OCI-LY7 (cell line): ENCODE results near the gene KDM2B. TPM values are rescaled to one million over a fixed set of nuclear protein-coding genes. Genes with fewer than 3 reads are reported as not detected.

Source experiments
- BruUV-seq: library from RNA; stranded (reverse); fragments of 400-500 nt; replicated peaks from 2 replicates; lab custom pipeline; 2021; lab: Mats Ljungman, UMichigan
- CTCF ChIA-PET: fragments of 300-600 bp; sonication (Branson Sonifier 250); formaldehyde crosslinking; loops from one replicate; lab custom pipeline; 2022; ENCODE audit warnings: antibody characterized with exemption; ENCODE audit not compliant: unreplicated experiment; lab: Charles Lee
- POLR2A ChIA-PET: fragments of 300-600 bp; sonication (Branson Sonifier 250); formaldehyde crosslinking; loops from one replicate; lab custom pipeline; 2022; ENCODE audit warnings: antibody characterized with exemption; lab: Charles Lee
- DNase-seq: peaks from one replicate; pipeline ENCODE4 v3.0.0-alpha.2; 2015; ENCODE audit warnings: low spot score
- H2AFZ ChIP-seq: fragments of 200-600 bp; sonication (generic), shearing (Covaris generic); 2 replicates; pipeline ENCODE4 v1.6.1; 2014; ENCODE audit warnings: mild to moderate bottlenecking, antibody characterized with exemption, low read length, moderate library complexity
- H3K27ac ChIP-seq: fragments of 200-600 bp; sonication (generic); 2 replicates; pipeline ENCODE4 v1.5.1; 2014; ENCODE audit warnings: mixed run types, low read depth, mild to moderate bottlenecking, moderate library complexity, low read length, inconsistent platforms; ENCODE audit not compliant: poor library complexity, severe bottlenecking
- H3K36me3 ChIP-seq: fragments of 200-600 bp; sonication (generic); 2 replicates; pipeline ENCODE4 v1.6.1; 2014; ENCODE audit warnings: mild to moderate bottlenecking, antibody characterized with exemption, low read length, moderate library complexity, mixed read lengths; ENCODE audit not compliant: insufficient read depth
- H3K4me1 ChIP-seq: fragments of 200-600 bp; sonication (generic); 2 replicates; pipeline ENCODE4 v1.5.1; 2014; ENCODE audit warnings: mild to moderate bottlenecking, low read length; ENCODE audit not compliant: insufficient read depth, poor library complexity, severe bottlenecking
- H3K4me2 ChIP-seq: fragments of 200-600 bp; sonication (generic); 2 replicates; pipeline ENCODE4 v1.6.1; 2014; ENCODE audit warnings: mild to moderate bottlenecking, low read length
- H3K4me3 ChIP-seq: fragments of 200-600 bp; sonication (generic); 2 replicates; pipeline ENCODE4 v1.5.1; 2014; ENCODE audit warnings: mild to moderate bottlenecking, low read depth, low read length; ENCODE audit not compliant: poor library complexity, severe bottlenecking
- H3K79me2 ChIP-seq: fragments of 200-600 bp; sonication (generic); 2 replicates; pipeline ENCODE4 v1.6.1; 2016; ENCODE audit warnings: low read depth, mild to moderate bottlenecking, low read length, moderate library complexity, mixed read lengths; ENCODE audit not compliant: insufficient read depth
- H3K9me2 ChIP-seq: fragments of 200-600 bp; sonication (generic); 2 replicates; pipeline ENCODE4 v1.6.1; 2016; ENCODE audit warnings: mild to moderate bottlenecking, low read length, mixed read lengths; ENCODE audit not compliant: insufficient read depth
- H3K9me3 ChIP-seq: fragments of 200-600 bp; sonication (generic); 2 replicates; pipeline ENCODE4 v1.6.1; 2014; ENCODE audit warnings: mild to moderate bottlenecking, mixed run types, low read length, mixed read lengths
- H4K20me1 ChIP-seq: fragments of 200-600 bp; sonication (generic); 2 replicates; pipeline ENCODE4 v1.6.1; 2014; ENCODE audit warnings: mild to moderate bottlenecking, antibody characterized with exemption, low read length, moderate library complexity, mixed read lengths; ENCODE audit not compliant: insufficient read depth
- CTCF ChIP-seq: fragments of 200-600 bp; sonication (generic); conservative IDR thresholded peaks from 2 replicates; pipeline ENCODE4 v1.5.1; 2014; ENCODE audit warnings: mild to moderate bottlenecking, antibody characterized with exemption, low read length, moderate library complexity, mixed read lengths
- EZH2phosphoT487 ChIP-seq: fragments of 200-600 bp; sonication (generic); IDR thresholded peaks from 2 replicates; pipeline ENCODE4 v1.6.1; 2018; ENCODE audit warnings: low read depth, borderline replicate concordance, mild to moderate bottlenecking, mixed run types, antibody characterized with exemption, low read length, moderate library complexity, mixed read lengths
- intact Hi-C: fragments of 100-400 bp; cut with micrococcal nuclease; formaldehyde crosslinking; loops from one replicate; pipeline ENCODE4 v1.10.0; 2022; ENCODE audit not compliant: unreplicated experiment
- total RNA-seq, 2 experiments: library from RNA; depleted of rRNA in 1 of 2; stranded (reverse); fragments of >200 nt in 1 of 2; shearing (Covaris generic) in 1 of 2; gene quantifications; 2 replicates each; pipeline ENCODE4 v1.2.3, GENCODE V29; 2014 to 2022

KDM2B gene
- total RNA-seq, 2 experiments from 2014 or later: 78.5 to 88.0 TPM

- Histone ChIP-seq H4K20me1 (no peaks in the 10 kb centered on the region), H3K79me2 (no peaks in the 10 kb centered on the region), H3K4me2 (no peak overlapping the region), H3K36me3 (peaks cover 47% of the 10 kb centered on the region), H2AFZ (no peak overlapping the region), H3K9me3 (no peaks in the 10 kb centered on the region), H3K27ac (no peak overlapping the region), H3K4me3 (no peak overlapping the region), H3K4me1 (peaks cover 35% of the 10 kb centered on the region), H3K9me2 (no peaks in the 10 kb centered on the region)
- no TSS peak for BruUV-seq
- ChIA-PET POLR2A (no interaction called here), CTCF (no interaction called here)
- no peak for DNase-seq
- intact Hi-C loops: no loop called here
- TF ChIP-seq EZH2phosphoT487 (no peak), CTCF (no peak)
Observed at GRCh38 chr12:121519227-121519626, 61.6 kb downstream of the KDM2B start.

- ChIA-PET POLR2A (no interaction called here), CTCF (no interaction called here)
- Histone ChIP-seq H3K27ac (no peak overlapping the region), H3K36me3 (peaks cover 47% of the 10 kb centered on the region), H2AFZ (no peak overlapping the region), H3K79me2 (no peaks in the 10 kb centered on the region), H3K4me1 (peaks cover 35% of the 10 kb centered on the region), H3K9me2 (no peaks in the 10 kb centered on the region), H3K9me3 (no peaks in the 10 kb centered on the region), H4K20me1 (no peaks in the 10 kb centered on the region), H3K4me2 (no peak overlapping the region), H3K4me3 (no peak overlapping the region)
- TF ChIP-seq CTCF: no peak
- TF ChIP-seq EZH2phosphoT487: no peak
- DNase-seq: no peak
- BruUV-seq: no TSS peak
- intact Hi-C loops: no loop called here
Observed at GRCh38 chr12:121518656-121519055, 62.2 kb downstream of the KDM2B start.

- no peak for DNase-seq
- H3K9me2 ChIP-seq: no peaks in the 10 kb centered on the region
- no peak overlapping the region for H3K4me2 ChIP-seq
- ChIA-PET CTCF (no interaction called here), POLR2A (interaction anchor here (0.6 kb wide), 1 partner anchor 36 kb away, joined by 7 read pairs; no protein-coding TSS in a partner anchor)
- H3K79me2 ChIP-seq: no peaks in the 10 kb centered on the region
- intact Hi-C loops: no loop called here
- H3K9me3 ChIP-seq: no peaks in the 10 kb centered on the region
- no peak overlapping the region for H2AFZ ChIP-seq
- peaks cover 21% of the 10 kb centered on the region for H3K4me1 ChIP-seq
- H3K36me3 ChIP-seq: peaks cover 67% of the 10 kb centered on the region
- H4K20me1 ChIP-seq: no peaks in the 10 kb centered on the region
- H3K27ac ChIP-seq: no peak overlapping the region
- no peak overlapping the region for H3K4me3 ChIP-seq
- BruUV-seq: no TSS peak
- TF ChIP-seq EZH2phosphoT487 (no peak), CTCF (no peak)
Observed at GRCh38 chr12:121516437-121517011, 64.3 kb downstream of the KDM2B start.
